ENCODE measurements around the gene NCAPG.

DNA sequence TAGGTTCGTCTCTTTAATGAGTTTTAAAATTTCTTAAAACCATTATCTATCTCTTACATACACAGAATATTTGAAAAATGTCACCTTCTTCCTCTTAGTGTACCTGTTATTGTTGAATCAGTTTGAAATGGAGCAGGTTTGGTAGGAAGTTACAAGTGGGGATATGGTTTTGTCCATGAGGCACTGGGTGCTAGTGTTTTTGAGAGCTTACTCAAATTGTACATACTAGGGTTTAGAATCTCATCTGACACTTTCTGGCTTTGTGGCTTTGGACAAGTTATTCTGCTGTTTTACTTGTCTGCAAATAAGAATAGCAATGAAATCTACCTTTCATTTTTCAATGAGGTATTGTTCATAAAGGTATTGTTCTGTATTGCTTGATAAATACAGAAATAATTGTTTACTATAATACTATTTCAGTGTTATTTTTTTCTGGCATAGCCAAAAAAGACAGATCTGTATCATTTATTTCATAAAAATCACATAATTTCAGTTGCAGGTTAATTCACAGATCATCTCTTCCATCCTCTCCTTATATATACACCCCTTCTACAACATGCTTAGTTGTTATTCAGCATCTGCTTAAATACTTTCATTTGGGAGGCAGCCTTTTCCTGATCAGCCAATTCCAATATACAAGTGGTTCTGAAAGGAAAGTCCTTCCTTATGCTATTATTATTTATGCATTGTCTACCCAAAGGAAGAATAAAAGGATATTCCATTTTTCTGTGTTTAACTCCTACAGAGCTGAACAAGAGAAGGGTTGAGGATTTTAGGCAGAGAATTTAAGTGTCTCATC, 13.3 kb downstream of the NCAPG start:
- no peak for TF ChIP-seq YY1 (IDR thresholded peaks at IDR 0.05; ENCODE audit: insufficient read depth, insufficient read length)
- no peak for TF ChIP-seq ZNF274 (IDR thresholded peaks at IDR 0.05; ENCODE audit: low read depth, low read length)

Measured in NT2/D1 (cell line).